ENCODE results near the gene UGDH.
"Not testable (repeated sequence)": the region's sequence is repeated elsewhere in the genome, so short reads cannot be mapped to it uniquely, and the experiment has no call there.

UGDH gene

DNA sequence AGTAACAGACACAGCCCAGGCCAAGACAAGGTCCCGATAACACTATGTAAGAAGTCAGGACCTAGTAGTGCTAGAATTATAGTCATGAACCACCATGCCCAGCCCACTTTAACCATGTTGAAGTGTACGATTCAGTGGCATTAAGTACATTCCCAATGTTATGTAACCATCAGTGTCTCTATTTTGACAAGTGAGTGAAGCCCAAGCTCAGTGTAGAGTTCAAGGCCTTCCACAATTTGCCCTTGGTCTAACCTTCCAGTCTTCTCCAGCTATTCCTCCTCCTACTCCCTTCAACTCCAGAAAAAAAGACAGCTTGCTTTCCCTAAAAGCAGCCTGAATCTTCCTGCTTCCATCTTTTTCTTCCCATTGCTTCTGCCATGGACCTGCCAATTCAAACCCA lies 36.9 kb downstream of the UGDH start:
- DNase-seq = no peak

GRCh38 chr4:39486221-39486804 lies 40.9 kb downstream of the UGDH start:
- no peak for DNase-seq

DNA sequence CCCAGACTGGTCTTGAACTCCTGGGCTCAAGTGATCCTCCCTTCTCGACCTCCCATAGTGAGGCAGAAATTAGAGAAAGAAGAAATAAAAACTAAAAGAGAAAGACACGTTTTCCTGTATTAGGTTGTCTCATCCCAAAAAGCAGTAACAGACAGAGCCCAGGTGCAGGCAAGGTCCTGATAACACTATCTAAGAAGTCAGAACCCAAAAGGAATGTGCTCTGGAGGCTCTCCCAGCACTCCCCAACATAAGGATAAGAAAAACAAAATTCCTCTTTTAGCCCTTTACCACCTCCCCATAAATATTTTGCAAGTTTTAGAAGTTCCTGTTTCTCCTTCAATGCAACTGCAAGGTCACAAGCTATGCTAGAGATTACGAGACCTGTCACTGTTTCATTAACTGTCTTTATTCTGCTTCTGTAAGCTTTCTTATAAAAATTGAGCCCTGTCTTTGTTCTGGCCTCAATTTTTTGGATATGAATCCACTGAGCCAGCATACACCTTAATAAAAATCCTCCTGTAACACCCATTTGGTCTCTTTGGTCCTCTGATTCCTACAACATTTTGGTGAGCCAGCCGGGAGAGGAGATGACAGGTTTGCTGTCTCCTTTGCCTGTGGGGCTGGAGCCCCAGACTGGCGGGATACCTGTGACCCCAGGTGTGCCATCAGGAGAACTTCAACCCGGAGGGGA lies 42.5 kb downstream of the UGDH start:
- no peak for DNase-seq

DNA sequence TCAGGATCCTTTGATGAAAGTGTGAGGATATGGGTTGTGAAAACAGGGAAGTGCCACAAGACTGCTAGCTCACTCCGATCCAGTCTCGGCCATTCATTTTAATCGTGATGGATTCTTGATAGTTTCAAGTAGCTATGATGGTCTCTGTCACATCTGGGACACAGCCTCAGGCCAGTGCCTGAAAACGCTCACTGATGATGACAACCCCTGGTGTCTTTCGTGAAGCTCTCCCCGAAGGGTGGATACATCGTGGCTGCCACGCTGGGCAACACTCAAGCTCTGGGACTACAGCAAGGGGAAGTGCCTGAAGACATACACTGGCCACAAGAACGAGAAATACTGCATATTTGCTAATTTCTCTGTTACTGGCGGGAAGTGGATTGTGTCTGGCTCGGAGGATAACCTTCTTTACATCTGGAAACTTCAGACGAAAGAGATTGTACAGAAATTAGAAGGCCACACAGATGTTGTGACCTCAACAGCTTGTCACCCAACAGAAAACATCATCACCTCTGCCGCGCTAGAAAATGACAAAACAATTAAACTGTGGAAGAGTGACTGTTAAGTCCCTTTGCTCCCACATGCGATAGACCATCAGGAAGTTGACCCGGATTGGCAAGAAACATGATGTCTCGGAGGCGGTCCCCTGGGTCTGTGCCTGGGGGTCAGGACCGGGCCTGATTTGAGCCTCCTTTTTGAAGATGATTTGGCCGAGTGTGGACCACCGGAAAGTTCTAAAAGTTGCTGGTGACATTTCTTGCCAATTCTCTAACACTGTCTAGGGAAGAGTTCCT lies 46.1 kb downstream of the UGDH start:
- DNase-seq = no peak

DNA sequence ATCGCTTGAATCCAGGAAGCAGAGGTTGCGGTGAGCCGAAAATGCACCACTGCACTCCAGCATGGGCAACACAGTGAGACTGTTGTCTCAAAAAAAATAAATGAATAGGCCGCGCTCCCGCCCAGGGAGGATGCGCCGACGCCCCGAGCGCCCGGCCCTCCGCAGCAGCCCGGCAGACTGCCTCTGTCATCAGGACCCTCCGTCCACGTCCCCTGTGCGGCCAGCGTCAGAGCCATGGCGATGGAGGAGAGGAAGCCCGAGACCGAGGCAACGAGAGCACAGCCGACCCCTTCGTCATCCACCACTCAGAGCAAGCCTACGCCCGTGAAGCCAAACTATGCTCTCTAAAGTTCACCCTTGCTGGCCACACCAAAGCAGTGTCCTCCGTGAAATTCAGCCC lies 47.0 kb downstream of the UGDH start:
- no peak for DNase-seq

DNA sequence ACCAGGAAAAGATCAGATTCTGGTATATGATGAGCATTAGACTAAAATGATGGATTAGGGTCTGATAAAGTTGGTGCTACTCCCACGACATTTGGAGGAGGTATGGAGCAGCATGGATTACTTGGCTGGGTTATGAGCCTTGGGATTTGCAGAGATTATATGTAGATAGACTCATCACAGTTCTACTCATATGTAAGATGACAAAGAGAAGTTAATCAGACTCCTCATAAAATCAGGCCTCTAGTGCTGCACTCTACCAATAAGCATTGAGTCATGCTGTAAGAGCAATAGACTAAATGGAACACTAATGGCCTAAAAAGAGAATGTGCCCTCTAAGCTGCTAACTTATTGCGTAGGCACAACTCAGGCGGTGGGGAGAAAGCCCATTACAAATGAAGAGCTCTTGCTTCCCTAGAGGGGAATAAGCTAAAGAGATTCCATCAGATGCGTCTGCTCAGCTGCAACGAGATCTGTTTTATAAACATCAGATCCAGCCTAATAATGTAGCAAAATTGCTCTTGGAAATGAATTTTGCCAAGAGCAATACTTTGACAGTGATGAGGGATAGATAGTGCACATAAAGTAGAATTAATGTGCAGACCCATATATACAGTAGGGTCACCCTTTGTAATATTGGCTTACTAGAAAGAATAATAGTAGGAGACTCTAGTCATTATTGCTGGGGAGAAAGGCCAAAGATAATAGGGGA lies 50.9 kb downstream of the UGDH start:
- DNase-seq = no peak

GRCh38 chr4:39472396-39472795 lies 54.8 kb downstream of the UGDH start:
- DNase-seq = no peak

- DNase-seq = no peak
These were observed 56.8 kb downstream of the UGDH start for GRCh38 chr4:39470402-39470801.

GRCh38 chr4:39469429-39470077 lies 57.7 kb downstream of the UGDH start:
- peak; percentile 22 to 61 for DNase-seq

DNA sequence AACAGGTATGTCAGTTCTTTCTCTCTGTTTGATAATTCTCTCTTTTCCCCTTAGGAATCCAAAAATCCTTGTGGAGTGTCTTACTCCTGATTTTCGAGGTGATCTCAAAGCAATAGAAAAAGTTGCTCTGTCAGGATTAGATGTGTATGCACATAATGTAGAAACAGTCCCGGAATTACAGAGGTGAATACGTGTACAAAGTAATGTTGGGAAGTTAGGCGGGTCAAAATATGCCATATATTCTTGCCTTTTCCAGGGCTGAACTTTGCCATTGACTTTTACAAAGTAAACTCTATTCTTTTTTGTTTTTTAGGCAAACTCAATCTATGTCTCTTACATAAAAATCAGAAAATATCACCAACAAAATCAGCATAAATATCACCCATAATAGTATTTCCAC lies 59.8 kb downstream of the UGDH start:
- DNase-seq = no peak

- no peak for DNase-seq
These were observed 60.5 kb downstream of the UGDH start for GRCh38 chr4:39466747-39467146.

GRCh38 chr4:39464886-39465501 lies 62.2 kb downstream of the UGDH start:
- DNase-seq = no peak

DNA sequence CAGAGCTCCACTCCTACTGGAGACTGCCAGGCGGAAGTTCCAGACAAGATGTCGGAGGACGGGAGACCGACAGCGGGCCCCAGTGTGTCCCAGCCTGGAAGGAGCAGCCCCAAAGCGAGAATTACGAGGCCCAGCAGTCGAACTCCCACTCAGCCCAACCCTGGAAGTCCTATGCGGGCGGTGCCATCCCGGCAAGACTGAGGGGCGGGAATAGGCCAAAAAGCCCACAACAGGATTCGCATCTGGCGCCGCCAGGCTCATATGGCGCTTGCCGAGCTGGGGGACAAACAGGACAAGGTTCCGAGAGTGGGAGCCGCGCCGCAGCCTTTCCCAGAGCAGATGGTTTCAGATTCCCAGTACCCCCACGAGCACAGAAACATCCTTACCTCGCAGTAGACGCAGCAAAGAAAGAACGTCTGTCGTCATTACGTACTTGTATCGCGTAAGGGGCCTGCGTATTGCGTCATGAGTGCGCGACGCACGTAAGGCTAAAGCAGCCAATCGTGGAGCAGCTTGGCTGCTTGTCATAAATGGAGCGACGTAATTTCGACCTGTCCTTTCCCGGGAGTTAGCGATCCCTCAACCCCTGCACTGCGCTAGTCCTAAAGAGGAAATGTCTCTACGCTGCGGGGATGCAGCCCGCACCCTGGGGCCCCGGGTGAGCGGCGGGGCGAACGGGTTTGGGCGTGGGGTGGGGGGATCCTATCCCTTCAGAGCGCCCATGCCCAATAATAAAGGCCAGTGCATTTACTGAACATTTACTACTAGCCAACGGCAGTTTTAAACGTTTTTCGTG lies 68.5 kb downstream of the UGDH start, which contains the start of the genes LIAS and RPL9:
TSS of gene LIAS (plus strand) at position 552 of the 796 bp plus-strand sequence. CDS start at position 614, 62 bp downstream.
TSS of gene RPL9 (minus strand) at position 418 of the 796 bp plus-strand sequence. CDS start 483 bp downstream, outside the sequence.
- peak; percentile 95 to 96 for DNase-seq

GRCh38 chr4:39458161-39458504 lies 69.1 kb downstream of the UGDH start:
- DNase-seq = not testable (repeated sequence)

DNA sequence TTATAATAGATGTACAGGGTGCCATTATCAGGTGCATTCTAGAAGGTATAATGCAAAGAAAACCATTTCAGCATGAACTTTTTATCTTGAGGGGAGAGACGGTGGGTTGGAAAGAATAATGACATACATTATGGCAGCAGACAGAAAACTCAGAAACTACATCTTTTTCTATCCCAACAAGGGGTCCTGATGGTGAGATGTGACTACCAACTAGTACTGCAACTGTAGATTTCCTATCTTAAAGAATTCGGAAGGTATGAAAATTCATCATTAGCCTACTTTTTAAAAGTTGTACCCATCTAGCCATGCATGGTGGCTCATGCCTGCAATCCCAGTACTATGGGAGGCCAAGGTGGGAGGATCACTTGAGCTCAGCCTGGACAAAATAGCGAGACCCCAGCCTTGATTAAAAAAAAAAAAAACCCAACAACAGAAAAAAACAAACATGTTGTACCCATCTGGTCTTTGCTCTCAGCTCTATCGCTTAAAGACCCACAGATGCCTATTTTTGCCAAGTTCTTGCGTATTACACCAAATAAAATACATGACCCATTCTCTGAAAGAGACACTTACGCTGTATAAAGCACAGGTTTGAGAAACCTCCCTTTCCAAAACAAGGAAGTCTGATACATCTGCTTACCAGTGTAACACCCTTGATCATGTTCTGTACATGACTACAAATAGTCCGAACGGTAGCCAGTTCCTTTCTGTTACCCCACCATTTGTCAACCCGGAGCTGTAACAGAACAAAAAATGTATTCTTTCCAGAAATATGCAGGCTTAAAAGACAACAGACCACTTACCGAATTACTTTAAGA lies 70.1 kb downstream of the UGDH start:
- no peak for DNase-seq

DNA sequence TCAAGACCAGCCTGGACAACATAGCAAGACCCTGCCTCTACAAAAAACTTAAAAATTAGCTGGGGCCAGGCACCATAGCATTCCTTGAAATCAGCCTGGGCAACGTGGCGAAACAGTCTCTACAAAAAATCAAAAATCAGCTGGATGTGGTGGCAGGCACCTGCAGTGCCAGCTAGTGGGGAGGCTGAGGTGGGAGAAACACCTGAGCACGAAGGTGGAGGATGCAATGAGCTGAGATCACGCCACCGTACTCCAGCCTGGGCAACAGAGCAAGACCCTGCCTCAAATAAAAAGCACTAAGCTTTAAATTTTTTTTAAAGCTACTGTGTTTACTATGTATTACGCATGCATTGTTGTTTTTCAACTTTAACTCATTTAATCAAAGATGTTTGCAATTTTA lies 71.8 kb downstream of the UGDH start:
- no peak for DNase-seq

- no peak for DNase-seq
These were observed 73.5 kb downstream of the UGDH start for GRCh38 chr4:39453738-39454137.

GRCh38 chr4:39452860-39453587 lies 74.2 kb downstream of the UGDH start:
- no peak for DNase-seq

DNA sequence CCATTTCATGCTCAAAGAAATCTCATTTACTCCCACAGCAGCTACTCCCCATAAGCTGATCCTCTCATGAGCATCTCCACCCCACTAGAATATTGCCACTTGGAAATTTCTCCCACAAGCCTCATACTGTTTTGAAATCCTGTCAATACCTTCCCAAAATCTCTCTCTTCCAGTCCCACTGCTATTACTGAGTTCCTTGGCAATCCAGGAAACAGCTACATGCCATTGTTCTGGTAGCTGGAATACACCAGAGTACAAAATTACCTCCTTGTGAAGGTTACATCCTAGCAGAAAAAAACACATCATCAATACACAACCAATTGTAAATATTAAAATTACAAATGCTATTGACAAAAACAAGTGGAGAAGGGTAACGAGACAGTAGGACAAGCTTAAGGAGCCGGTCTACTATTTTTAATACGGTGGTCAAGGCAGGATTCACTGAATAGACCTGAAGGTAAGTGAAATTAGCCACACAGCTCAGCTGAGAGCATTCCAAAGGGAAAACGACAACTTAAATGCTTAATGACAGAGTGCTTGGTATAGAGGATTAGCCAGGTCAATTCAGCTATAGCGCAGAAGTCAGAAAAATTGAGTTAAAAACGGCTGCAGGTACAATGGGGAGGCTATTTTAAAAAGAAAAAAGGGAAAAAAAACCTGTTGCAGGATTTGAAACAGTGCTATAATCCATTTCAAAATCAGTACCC lies 74.9 kb downstream of the UGDH start:
- DNase-seq = no peak
